Loucy (cell line): ENCODE measurements around the gene RNASE2.

Experiments used
- CTCF ChIP-seq: fragments of 200-600 bp; sonication (generic); conservative IDR thresholded peaks from 2 replicates; pipeline ENCODE4 v1.5.1; 2014; ENCODE audit warnings: mild to moderate bottlenecking, antibody characterized with exemption, low read length
- EZH2phosphoT487 ChIP-seq: fragments of 200-600 bp; IDR thresholded peaks from 2 replicates; pipeline ENCODE4 v1.6.1; 2018; ENCODE audit warnings: antibody characterized with exemption, mild to moderate bottlenecking, moderate library complexity, borderline replicate concordance

GRCh38 chr14:20973501-20973900 lies 18.2 kb downstream of the RNASE2 start:
- TF ChIP-seq CTCF (no peak), EZH2phosphoT487 (no peak)
